HUES48 (cell line): ENCODE data around the gene GPR27.
A peak's percentile ranks its signal among the peaks of the same experiment; 100 is the strongest.

ENCODE experiments used
- H3K27ac ChIP-seq: one replicate; pipeline ENCODE4 v1.7.0; 2013; ENCODE audit warnings: low read depth, low read length, inconsistent platforms
- H3K27me3 ChIP-seq: 2 replicates; pipeline ENCODE4 v1.6.1; 2013; ENCODE audit warnings: mild to moderate bottlenecking, low read length; ENCODE audit not compliant: control insufficient read depth, insufficient read depth
- H3K36me3 ChIP-seq: 2 replicates; pipeline ENCODE4 v1.6.1; 2013; ENCODE audit warnings: low read length; ENCODE audit not compliant: control insufficient read depth, insufficient read depth
- H3K4me1 ChIP-seq: 2 replicates; pipeline ENCODE4 v1.6.1; 2013; ENCODE audit warnings: mild to moderate bottlenecking, low read length; ENCODE audit not compliant: control insufficient read depth, insufficient read depth
- H3K4me3 ChIP-seq: 2 replicates; pipeline ENCODE4 v1.5.1; 2013; ENCODE audit warnings: mild to moderate bottlenecking, low read depth, low read length
- H3K9ac ChIP-seq: 2 replicates; pipeline ENCODE4 v1.6.1; 2013; ENCODE audit warnings: mild to moderate bottlenecking, low read depth, low read length, moderate library complexity
- H3K9me3 ChIP-seq: 2 replicates; pipeline ENCODE4 v1.6.1; 2013; ENCODE audit warnings: low read length; ENCODE audit not compliant: control insufficient read depth, insufficient read depth

The GPR27 gene

GRCh38 chr3:71786217-71786549, 32.5 kb downstream of the GPR27 start:
- Histone ChIP-seq H3K27me3 (peaks cover 68% of the 10 kb centered on the region), H3K4me1 (peaks cover 36% of the 10 kb centered on the region), H3K27ac (no peak overlapping the region), H3K36me3 (no peaks in the 10 kb centered on the region), H3K9me3 (no peaks in the 10 kb centered on the region), H3K9ac (no peak overlapping the region), H3K4me3 (peak overlapping the region; percentile 61; the same call in 1 of the 2 replicates)

- Histone ChIP-seq H3K4me1 (peaks cover 36% of the 10 kb centered on the region), H3K27ac (no peak overlapping the region), H3K36me3 (no peaks in the 10 kb centered on the region), H3K9me3 (no peaks in the 10 kb centered on the region), H3K9ac (no peak overlapping the region), H3K27me3 (peaks cover 65% of the 10 kb centered on the region), H3K4me3 (no peak overlapping the region)
These were observed 32.9 kb downstream of the GPR27 start for GRCh38 chr3:71786551-71786950.

GRCh38 chr3:71787851-71788405, 34.3 kb downstream of the GPR27 start:
- H3K9me3 ChIP-seq, result no peaks in the 10 kb centered on the region
- H3K4me3 ChIP-seq, result no peak overlapping the region
- H3K27me3 ChIP-seq, result peaks cover 51% of the 10 kb centered on the region
- no peak overlapping the region for H3K9ac ChIP-seq
- H3K4me1 ChIP-seq, result peaks cover 29% of the 10 kb centered on the region
- no peak overlapping the region for H3K27ac ChIP-seq
- no peaks in the 10 kb centered on the region for H3K36me3 ChIP-seq

- Histone ChIP-seq H3K27me3 (peaks cover 31% of the 10 kb centered on the region), H3K4me1 (peaks cover 16% of the 10 kb centered on the region), H3K27ac (no peak overlapping the region), H3K36me3 (no peaks in the 10 kb centered on the region), H3K9me3 (no peaks in the 10 kb centered on the region), H3K9ac (no peak overlapping the region), H3K4me3 (no peak overlapping the region)
These were observed 36.3 kb downstream of the GPR27 start for GRCh38 chr3:71789922-71790321.

- H3K4me1 ChIP-seq, result peaks cover 3% of the 10 kb centered on the region
- no peaks in the 10 kb centered on the region for H3K36me3 ChIP-seq
- no peak overlapping the region for H3K9ac ChIP-seq
- no peak overlapping the region for H3K27ac ChIP-seq
- H3K4me3 ChIP-seq, result no peak overlapping the region
- H3K9me3 ChIP-seq, result no peaks in the 10 kb centered on the region
- H3K27me3 ChIP-seq, result peaks cover 14% of the 10 kb centered on the region
These were observed 38.0 kb downstream of the GPR27 start for GRCh38 chr3:71791634-71792033.

DNA sequence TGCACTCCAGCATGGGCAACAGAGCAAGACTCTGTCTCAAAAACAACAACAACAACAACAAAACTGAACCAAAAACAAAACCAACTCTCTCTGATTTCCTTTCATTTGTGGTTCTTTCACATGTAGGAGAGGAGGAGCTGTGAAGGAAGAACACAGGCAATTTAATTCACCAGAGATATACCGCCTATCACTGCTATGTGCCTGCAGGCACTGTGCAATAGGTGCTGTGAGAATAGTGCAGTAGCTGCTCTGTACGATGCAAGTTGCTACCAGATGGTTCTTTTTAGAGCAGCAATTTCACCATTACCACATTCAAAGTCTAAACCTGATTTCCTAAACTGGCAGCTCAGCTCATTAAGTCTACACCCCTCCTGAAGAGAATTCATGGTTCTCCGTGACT, 42.6 kb downstream of the GPR27 start:
- Histone ChIP-seq H3K27me3 (no peaks in the 10 kb centered on the region; the same call in 1 of the 2 replicates), H3K9me3 (no peaks in the 10 kb centered on the region), H3K4me1 (peaks cover 22% of the 10 kb centered on the region), H3K9ac (no peak overlapping the region), H3K27ac (no peak overlapping the region), H3K36me3 (no peaks in the 10 kb centered on the region), H3K4me3 (no peak overlapping the region)

- Histone ChIP-seq H3K36me3 (no peaks in the 10 kb centered on the region), H3K27ac (no peak overlapping the region), H3K4me3 (no peak overlapping the region), H3K4me1 (peaks cover 34% of the 10 kb centered on the region), H3K9me3 (no peaks in the 10 kb centered on the region), H3K9ac (no peak overlapping the region), H3K27me3 (no peaks in the 10 kb centered on the region; the same call in 1 of the 2 replicates)
These were observed 43.8 kb downstream of the GPR27 start for GRCh38 chr3:71797455-71797854.

GRCh38 chr3:71800023-71800422, 46.4 kb downstream of the GPR27 start:
- H3K4me1 ChIP-seq, result peaks cover 38% of the 10 kb centered on the region
- H3K27ac ChIP-seq, result no peak overlapping the region
- no peak overlapping the region for H3K9ac ChIP-seq
- H3K9me3 ChIP-seq, result no peaks in the 10 kb centered on the region
- no peaks in the 10 kb centered on the region for H3K36me3 ChIP-seq
- no peaks in the 10 kb centered on the region for H3K27me3 ChIP-seq
- H3K4me3 ChIP-seq, result no peak overlapping the region

GRCh38 chr3:71801986-71802385, 48.3 kb downstream of the GPR27 start:
- Histone ChIP-seq H3K4me1 (peaks cover 38% of the 10 kb centered on the region), H3K4me3 (no peak overlapping the region), H3K9me3 (no peaks in the 10 kb centered on the region)

DNA sequence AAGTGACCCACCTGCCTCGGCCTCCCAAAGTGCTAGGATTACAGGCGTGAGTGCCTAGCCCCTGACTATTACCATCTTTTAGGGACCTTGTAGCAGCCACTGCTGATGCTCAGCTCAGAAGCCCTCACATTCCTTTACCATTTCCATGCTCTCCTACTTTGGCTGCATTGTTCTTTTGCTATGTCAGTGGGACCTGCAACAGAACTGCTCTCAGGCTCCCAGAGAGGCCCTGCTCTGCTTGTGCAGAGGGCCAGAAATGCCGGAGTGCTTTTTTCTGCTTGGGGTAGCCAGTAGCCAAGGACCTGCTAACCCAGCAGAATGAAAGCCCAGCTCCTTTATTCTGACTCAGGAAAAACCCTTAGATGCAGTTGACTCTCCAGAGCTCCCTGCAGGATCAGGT, 49.6 kb downstream of the GPR27 start:
- no peaks in the 10 kb centered on the region for H3K27me3 ChIP-seq
- H3K4me3 ChIP-seq, result no peak overlapping the region
- H3K4me1 ChIP-seq, result peaks cover 38% of the 10 kb centered on the region
- H3K9ac ChIP-seq, result no peak overlapping the region
- no peaks in the 10 kb centered on the region for H3K36me3 ChIP-seq
- no peak overlapping the region for H3K27ac ChIP-seq
- H3K9me3 ChIP-seq, result no peaks in the 10 kb centered on the region

More at GRCh38 chr3:71801986-71802385, 48.3 kb downstream of the GPR27 start:
- Histone ChIP-seq H3K27me3 (no peaks in the 10 kb centered on the region), H3K27ac (no peak overlapping the region), H3K36me3 (no peaks in the 10 kb centered on the region), H3K9ac (no peak overlapping the region)

GRCh38 chr3:71805199-71805598, 51.5 kb downstream of the GPR27 start:
- Histone ChIP-seq H3K9me3 (no peaks in the 10 kb centered on the region), H3K9ac (no peak overlapping the region), H3K27me3 (no peaks in the 10 kb centered on the region), H3K27ac (no peak overlapping the region), H3K4me1 (peaks cover 25% of the 10 kb centered on the region), H3K4me3 (no peak overlapping the region), H3K36me3 (no peaks in the 10 kb centered on the region)

DNA sequence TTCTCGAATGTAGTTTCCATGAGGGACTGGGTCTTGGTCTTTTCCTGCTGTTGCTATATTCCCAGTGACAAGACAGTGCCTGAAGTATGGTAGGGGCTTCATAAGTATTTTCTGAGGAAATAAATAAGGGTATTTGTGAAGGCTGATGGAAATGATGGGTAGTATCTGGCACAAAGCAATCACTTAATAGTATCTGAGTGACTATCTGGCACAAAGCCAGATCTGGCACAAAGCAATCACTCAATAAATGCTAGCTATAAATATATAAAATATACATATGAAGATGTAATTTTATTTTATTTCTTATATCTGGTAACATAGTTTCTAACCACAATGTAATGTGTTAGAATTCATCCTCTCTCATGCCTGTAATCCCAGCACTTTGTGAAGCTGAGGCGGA, 52.0 kb downstream of the GPR27 start:
- H3K4me1 ChIP-seq, result peaks cover 22% of the 10 kb centered on the region

More for the DNA sequence above, 52.0 kb downstream of the GPR27 start:
- Histone ChIP-seq H3K27ac (no peak overlapping the region), H3K27me3 (no peaks in the 10 kb centered on the region), H3K36me3 (no peaks in the 10 kb centered on the region), H3K9me3 (no peaks in the 10 kb centered on the region), H3K4me3 (no peak overlapping the region), H3K9ac (no peak overlapping the region)
